GM13977 (cell line): Measurements from ENCODE around the gene NPW.
A peak's percentile ranks its signal among the peaks of the same experiment; 100 is the strongest.

Source experiments
- DNase-seq: peaks from one replicate; pipeline ENCODE4 v3.0.0; 2012; ENCODE audit warnings: low spot score
- in situ Hi-C: fragments of 300-500 bp; cut with MboI; formaldehyde crosslinking; loops from one replicate; pipeline ENCODE4 v1.12.0; 2022; ENCODE audit warnings: low sequenced_read_pairs, low pct_unique_long_range_greater_than_20kb, mixed read lengths, inconsistent platforms; ENCODE audit not compliant: unreplicated experiment
- TF ChIP-seq, protein P1 (sequence below): IDR thresholded peaks from 2 replicates; pipeline ENCODE4 v1.5.1; 2012; ENCODE audit warnings: mild to moderate bottlenecking, control low read depth; ENCODE audit not compliant: insufficient read depth; ENCODE audit errors: extremely low read depth, missing control alignments

Gene NPW

DNA sequence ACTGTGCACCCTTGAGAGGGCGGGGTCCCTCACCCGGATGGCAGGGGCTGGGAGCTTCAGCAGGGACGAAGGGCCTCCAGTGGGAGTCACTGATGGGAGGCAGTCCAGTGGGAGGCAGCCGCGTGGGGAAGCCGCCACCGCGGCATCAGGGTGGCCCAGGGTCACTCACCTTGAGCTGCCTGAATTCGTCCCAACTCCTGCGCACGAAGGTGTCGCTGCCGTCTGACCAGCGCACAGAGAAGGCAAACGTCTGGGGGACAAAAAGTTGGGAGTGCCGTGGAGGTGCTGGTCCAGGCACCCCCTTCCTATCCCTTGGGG, 38.9 kb upstream of the NPW start:
- TF ChIP-seq, protein P1, sequence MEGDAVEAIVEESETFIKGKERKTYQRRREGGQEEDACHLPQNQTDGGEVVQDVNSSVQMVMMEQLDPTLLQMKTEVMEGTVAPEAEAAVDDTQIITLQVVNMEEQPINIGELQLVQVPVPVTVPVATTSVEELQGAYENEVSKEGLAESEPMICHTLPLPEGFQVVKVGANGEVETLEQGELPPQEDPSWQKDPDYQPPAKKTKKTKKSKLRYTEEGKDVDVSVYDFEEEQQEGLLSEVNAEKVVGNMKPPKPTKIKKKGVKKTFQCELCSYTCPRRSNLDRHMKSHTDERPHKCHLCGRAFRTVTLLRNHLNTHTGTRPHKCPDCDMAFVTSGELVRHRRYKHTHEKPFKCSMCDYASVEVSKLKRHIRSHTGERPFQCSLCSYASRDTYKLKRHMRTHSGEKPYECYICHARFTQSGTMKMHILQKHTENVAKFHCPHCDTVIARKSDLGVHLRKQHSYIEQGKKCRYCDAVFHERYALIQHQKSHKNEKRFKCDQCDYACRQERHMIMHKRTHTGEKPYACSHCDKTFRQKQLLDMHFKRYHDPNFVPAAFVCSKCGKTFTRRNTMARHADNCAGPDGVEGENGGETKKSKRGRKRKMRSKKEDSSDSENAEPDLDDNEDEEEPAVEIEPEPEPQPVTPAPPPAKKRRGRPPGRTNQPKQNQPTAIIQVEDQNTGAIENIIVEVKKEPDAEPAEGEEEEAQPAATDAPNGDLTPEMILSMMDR: no peak
- DNase-seq: no peak
- in situ Hi-C loops: no loop called here

DNA sequence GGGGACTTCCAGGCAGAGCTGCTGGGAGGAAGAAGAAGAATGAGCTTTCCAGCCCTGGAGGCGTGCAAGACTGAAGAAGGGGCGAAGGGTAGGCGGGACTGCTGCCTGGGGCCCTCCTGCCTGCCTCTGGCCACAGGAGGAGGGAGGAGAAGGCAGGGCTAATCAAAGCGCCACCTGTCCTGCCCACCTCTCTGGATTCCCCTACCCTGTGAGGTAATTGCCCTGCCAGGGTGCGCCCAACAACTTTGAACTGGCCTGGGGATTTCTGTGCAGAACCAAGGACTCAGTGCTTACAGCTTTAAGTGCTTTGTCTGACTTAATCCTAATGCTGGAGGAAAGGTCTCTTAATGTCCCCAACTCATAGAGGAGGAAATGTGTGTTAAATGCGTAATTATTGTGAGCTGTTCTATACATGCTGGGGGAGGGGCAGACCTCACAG, 38.2 kb upstream of the NPW start, which contains the start of gene NOXO1:
Gene NOXO1, minus strand, starts transcription at position 72 of the 439 bp plus-strand sequence. CDS start 290 bp downstream, outside the sequence.
- TF ChIP-seq, protein P1: no peak
- peak; percentile 73 for DNase-seq
- in situ Hi-C loops: no loop called here

GRCh38 chr16:1982013-1982433, 37.6 kb upstream of the NPW start:
- in situ Hi-C loops: no loop called here
- DNase-seq: no peak

GRCh38 chr16:1982991-1983543, 36.5 kb upstream of the NPW start:
- no peak for DNase-seq
- TF ChIP-seq, protein P1: no peak
- in situ Hi-C loops: no loop called here

More at GRCh38 chr16:1982013-1982433, 37.6 kb upstream of the NPW start:
- TF ChIP-seq, protein P1: no peak

DNA sequence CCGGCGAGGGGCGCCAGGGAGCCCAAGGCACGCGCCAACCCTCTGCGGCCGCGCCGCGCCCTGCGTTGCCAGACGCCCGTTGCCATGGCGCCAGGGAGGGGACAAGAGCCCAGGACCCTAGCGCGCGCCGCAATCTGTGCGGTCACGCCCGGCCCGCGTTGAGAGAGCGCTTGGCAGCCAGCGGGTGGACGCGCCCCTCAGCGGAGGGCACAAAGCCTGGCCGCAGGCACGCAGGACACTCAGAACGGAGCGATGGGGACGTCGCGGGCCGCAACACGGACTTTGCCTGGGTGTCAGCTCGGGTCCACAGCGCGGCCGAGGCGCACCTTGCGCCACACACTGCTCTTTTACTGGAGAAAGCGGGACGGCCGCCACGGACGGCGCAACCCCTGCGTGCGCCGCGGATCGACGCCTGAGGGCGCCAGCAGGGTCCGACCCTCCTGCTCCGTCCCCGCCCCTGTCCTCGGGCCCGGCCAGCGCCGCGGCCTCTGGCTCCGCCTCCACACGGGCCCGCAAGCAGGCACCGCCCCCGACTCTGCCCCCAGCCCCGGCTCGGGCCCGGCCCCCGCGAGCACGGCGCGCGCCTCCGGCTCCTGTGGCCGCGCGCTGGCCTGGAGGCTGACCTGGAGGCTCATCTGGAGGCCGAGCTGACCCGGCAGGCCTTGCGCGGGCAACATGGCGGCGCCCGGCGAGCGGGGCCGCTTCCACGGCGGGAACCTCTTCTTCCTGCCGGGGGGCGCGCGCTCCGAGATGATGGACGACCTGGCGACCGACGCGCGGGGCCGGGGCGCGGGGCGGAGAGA, 35.8 kb upstream of the NPW start, which contains the start of gene GFER:
Gene GFER, plus strand, starts transcription at position 650 of the 803 bp plus-strand sequence. Its CDS starts 26 bp downstream, at position 676.
- in situ Hi-C loops: no loop called here
- peak; percentile 99 for DNase-seq
- TF ChIP-seq, protein P1: peak; percentile 72

DNA sequence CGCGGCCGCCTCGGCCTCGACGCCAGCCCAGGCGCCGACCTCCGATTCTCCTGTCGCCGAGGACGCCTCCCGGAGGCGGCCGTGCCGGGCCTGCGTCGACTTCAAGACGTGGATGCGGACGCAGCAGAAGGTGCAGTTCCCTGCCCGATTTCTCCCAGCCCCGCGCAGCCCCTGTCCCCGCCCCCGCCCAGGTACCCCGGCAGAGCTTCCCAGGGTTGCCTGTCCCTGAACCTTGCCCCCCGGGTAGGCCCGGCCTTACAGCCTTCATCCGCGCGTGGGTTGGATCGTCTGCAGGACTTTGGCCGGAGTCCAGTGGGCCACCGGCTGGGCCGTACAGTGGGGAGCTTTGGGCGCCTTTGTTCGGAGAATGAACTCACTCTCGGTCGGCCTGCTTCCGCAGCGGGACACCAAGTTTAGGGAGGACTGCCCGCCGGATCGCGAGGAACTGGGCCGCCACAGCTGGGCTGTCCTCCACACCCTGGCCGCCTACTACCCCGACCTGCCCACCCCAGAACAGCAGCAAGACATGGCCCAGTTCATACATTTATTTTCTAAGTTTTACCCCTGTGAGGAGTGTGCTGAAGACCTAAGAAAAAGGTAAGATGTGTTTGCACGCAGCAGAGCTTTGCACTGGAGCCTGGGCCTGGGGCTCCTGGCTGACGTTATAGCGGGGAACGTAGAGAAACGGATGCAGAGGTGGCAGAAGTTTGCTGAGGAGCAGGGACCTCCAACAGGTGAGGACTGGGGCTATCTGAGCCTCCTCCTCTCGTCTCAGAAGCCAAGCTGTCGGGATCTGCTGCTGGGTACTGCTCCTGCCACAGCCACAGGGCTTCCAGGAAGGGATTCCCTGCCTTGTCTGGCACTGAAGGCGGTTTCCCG, 35.0 kb upstream of the NPW start:
- DNase-seq: no peak
- TF ChIP-seq, protein P1: no peak
- in situ Hi-C loops: no loop called here
